ENCODE data around the gene MPG.

- peak; percentile 70 to 88 (median 81) for TF ChIP-seq CTCF (IDR thresholded peaks at IDR 0.05 in 4 of 5, conservative IDR thresholded peaks at IDR 0.05 in 1 of 5)
- TF ChIP-seq POLR2A (IDR thresholded peaks at IDR 0.05) = no peak
Measured at GRCh38 chr16:106623-107324, 28.7 kb downstream of the MPG start.
